ENCODE measurements around the gene AFAP1L1.

The AFAP1L1 gene

GRCh38 chr5:149271716-149272563 lies at the start of gene AFAP1L1:
TSS of gene AFAP1L1 (plus strand) at chr5:149271859. CDS start at chr5:149271969, 110 bp downstream.
- no peak for DNase-seq

DNA sequence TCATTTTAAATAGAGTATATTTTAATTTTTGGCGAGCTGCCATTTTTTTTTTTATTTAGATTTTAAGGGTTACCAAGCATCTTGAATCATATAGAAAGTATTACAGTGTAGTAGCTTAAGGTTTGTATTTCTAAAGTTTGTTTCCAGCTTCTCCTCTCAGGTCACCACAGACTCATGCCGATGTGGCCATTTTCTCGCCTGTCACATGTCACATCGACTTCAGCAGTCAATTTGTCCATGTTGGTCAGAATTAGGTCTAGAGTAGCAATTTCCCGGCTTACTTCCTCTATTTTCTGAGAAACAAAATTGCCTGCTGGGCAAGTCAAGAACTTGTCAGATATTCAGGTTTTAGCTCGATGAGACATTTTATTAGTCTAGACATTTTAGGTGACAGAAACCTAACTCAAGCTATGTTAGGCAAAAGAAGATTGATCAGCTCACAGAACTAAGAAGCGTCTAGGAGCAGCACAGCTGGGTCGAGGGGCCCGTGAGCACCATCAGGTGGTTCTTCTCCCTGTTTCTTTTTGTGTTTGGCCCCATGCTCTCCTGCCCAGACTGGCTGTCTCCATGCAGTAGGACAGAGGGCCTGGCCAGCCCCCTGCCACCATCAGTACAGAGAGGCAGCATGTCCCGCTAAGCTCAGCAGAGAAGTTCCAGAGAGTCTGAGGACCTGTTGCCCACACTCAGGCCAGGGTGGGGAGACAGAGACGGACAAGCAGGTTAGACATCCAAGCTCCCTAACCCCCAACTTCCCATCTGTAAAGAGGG lies 48.4 kb upstream of the AFAP1L1 start:
- no peak for DNase-seq

DNA sequence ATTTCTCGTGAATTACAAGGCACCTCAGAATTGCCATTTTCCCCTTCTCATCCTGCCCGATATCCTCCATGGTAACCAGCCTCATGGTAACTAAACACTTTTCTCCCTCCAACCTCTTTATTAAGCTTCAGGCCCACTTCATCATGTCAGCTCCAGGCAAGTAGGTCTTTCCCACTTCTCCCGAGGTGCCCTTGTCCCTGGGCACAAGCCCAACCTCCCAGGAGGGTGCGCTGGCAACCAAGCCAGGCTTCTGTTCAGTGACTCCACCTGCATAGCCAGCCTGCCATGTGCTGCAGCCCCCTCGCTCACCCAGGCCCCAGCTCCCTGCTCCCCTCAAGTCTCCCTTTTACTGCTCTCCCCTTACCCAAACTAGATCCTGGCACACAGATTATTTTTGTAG lies 47.4 kb upstream of the AFAP1L1 start:
- DNase-seq: no peak

GRCh38 chr5:149227168-149227826 lies 44.4 kb upstream of the AFAP1L1 start:
- no peak for DNase-seq

GRCh38 chr5:149228618-149229297 lies 42.9 kb upstream of the AFAP1L1 start:
- DNase-seq: no peak

DNA sequence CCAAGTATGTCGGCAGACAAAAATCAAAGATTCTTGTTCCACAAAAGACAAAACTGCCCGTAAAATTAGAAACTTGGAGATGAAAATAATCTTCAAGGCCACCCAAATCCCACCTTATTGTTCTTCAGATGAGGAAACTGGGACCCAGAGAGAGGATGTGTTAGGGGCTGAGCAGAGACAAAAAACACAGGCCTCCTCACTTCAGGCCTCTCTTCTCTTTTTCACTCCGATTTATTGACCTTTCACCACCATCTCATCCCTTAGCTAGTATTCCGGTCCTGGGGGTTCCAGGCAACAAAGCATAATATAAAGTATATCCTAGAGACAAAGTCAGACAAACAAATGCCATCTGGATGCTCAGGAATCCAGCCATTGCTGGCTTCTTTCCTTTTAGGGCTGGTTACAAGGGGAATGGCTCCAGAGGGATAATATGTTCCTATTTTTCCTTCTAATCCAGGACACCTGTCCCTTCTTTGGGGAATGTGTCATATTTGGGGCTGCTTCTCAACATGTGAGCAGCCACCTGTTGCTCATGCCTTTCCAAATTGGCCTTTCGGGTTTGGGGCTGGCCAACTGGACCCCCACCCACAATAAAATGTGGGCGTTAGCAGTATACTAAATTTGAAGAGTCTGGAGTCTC lies 42.2 kb upstream of the AFAP1L1 start:
- DNase-seq: no peak

GRCh38 chr5:149235841-149236240 lies 35.8 kb upstream of the AFAP1L1 start:
- no peak for DNase-seq

GRCh38 chr5:149237662-149238061 lies 34.0 kb upstream of the AFAP1L1 start:
- DNase-seq: no peak

- DNase-seq: no peak
Measured at GRCh38 chr5:149238540-149238939, 33.1 kb upstream of the AFAP1L1 start.

- DNase-seq: no peak
Measured at GRCh38 chr5:149239917-149240316, 31.7 kb upstream of the AFAP1L1 start.

DNA sequence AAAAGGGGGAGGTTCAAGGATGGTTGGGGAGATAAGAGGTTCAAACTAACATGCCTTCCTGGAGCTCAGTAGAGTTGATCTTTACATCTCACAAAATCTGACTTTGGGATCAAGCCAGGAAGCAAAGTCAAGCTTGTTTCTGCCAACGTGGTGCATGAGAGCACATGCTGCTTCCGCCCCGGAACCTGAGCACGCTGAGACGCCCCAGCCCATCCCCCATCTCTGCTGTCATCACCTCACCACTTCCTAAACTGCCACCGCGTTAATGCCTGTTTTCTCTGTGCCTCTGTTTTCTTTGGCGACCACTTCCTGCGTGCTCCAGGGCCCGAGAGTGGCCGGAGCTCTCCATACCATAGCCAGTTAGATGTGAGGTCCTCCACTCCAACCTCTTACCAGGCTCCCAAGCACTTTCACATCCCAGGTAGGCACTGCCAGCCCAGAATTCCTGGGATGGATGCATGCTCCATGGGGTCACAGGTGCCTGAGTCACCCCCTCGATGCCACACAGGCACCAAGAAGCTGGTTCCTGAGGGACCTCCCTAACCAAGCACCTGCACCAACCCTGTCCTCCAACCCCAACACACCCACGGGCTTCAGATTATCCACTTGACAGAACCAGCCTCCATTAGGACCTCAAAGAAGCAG lies 31.2 kb upstream of the AFAP1L1 start:
- DNase-seq: peak; percentile 69

DNA sequence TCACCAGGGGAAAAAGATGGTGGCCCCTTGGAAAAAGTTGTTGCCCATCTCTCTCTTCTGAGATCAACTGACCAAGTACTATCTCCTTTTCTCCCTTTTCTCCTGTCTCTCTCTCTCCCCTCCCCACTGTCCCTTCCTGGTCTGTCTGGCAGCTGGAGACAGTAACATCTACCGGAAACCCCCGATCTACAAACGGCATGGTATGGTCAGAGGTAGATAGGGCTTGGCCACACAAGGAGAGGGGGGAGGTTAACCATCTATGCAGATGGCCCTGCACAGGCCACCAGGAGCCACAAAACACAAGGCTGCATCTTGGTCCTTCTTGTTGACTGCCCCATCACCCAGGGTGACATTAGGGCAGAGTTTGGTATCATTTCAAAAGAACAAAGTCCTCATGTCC lies 29.3 kb upstream of the AFAP1L1 start:
- no peak for DNase-seq

- no peak for DNase-seq
Measured at GRCh38 chr5:149246906-149247305, 24.8 kb upstream of the AFAP1L1 start.

GRCh38 chr5:149247726-149248125 lies 23.9 kb upstream of the AFAP1L1 start:
- no peak for DNase-seq

DNA sequence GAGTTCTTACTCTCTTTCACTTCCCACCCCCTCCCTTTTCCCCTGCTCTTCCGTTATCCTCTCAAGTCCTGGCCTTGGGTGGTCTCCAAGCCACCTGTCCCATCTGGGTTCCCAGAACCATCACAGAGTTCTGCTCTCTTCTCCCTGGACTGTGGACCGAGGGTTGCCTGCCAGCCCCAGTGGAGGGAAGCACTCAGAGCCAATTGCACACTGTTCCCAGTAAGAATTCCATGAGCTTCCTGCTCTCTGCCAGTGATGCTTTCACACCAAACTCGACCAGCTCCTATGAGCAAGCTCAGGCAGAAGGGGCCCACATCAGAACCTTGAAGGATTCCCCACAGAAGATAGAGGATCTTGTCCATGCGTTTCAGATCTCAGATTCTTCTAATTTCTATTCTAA lies 20.1 kb upstream of the AFAP1L1 start:
- no peak for DNase-seq

DNA sequence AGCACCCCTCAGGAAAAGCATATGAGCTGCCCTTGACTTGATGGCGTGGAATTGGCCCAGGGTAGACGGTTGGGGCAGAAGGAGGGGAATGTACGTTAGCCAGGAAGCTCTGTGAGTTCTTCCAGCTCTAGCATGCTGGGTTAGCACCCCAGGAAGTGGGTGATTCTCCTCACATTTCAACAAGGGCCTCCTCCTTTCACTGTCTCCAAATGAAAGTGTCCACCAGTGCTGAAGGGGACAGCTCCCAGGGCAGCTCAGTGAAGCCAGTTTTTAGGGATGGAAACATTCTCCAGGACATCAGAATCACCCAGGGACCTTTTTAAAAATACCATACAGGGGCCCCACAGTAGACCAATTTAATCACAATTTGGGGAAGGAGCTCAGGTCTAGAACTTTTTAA lies 17.2 kb upstream of the AFAP1L1 start:
- no peak for DNase-seq

- DNase-seq: no peak
Measured at GRCh38 chr5:149256451-149256850, 15.2 kb upstream of the AFAP1L1 start.

GRCh38 chr5:149257131-149257530 lies 14.5 kb upstream of the AFAP1L1 start:
- no peak for DNase-seq

DNA sequence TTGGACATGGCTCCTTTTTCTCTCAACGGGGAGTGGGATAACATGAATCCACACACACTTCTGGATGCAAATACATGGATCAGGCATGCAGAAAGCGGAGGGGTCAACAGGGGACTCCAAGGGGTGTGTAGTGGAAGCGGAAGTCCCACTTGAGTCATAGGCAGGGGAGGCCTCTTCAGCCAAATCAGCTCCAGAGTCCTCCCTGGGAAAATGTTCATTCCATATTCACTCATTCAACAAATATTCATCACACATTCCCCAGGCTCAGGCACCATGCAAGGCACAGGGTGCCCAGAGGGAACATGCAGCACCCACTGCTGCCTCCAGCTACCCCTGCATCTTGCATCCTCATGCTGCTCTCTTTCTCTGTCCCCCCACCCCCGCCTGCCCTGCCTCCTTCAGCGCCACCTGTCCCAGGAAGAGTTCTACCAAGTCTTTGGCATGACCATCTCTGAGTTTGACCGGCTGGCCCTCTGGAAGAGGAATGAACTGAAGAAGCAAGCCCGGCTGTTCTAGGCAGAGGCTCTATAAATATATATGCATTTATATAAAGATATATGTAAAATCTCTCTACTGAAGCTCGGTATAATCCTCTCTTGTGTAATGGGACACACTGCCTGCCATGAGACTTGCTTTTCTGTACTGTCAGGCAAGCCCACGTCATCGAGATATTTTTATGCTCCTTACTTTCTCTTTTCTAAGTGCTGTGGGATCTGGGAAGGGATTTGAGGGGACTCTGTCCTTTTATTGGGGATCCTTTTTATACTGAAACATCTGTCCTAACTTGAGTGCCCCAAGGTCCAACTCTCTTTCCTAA lies 13.6 kb upstream of the AFAP1L1 start:
- no peak for DNase-seq

DNA sequence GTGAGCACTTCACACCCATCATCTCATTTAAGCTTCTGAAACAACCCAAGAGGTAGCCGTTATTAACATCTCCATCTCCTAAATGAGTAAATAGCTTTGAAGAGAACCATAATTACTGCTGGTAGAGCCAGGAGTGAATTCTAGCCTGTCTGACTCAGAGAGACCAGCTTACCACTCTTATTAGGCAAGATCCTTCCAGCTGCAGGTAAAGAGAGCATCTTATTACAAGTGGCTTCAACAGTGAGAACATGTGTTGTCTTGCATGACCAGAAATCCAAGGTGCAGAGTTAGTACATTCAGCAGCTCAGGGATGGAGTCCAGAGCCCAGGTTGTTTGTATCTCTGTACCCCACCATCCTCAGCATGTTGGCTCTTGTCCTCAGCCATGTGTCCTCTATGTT lies 10.9 kb upstream of the AFAP1L1 start:
- no peak for DNase-seq

DNA sequence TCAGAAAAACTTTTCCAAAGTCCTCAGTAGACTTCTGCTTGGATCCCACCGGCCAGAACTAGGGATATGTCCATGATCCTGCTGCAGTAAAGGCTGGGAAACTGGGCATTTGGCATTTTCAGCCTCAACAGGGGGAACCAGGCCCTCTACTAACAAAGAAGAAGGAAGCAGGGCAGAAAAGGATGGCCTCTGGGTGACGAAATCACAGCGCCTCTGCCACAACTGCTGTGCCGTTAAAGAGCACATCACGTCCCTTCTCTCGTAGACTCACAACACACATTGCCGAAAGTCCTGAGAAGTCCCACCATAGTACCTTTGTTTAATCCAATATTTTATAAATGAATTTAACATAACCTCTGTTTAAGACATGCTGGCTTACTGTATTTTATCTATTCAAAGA lies 10.4 kb upstream of the AFAP1L1 start:
- DNase-seq: no peak
